ENCODE measurements around the gene SRR.

- TF ChIP-seq, protein P1, sequence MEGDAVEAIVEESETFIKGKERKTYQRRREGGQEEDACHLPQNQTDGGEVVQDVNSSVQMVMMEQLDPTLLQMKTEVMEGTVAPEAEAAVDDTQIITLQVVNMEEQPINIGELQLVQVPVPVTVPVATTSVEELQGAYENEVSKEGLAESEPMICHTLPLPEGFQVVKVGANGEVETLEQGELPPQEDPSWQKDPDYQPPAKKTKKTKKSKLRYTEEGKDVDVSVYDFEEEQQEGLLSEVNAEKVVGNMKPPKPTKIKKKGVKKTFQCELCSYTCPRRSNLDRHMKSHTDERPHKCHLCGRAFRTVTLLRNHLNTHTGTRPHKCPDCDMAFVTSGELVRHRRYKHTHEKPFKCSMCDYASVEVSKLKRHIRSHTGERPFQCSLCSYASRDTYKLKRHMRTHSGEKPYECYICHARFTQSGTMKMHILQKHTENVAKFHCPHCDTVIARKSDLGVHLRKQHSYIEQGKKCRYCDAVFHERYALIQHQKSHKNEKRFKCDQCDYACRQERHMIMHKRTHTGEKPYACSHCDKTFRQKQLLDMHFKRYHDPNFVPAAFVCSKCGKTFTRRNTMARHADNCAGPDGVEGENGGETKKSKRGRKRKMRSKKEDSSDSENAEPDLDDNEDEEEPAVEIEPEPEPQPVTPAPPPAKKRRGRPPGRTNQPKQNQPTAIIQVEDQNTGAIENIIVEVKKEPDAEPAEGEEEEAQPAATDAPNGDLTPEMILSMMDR (IDR thresholded peaks at IDR 0.05), result no peak
- no peak for TF ChIP-seq POLR2A (IDR thresholded peaks at IDR 0.05)
Measured at GRCh38 chr17:2309338-2310154, 5.8 kb downstream of the SRR start.

All from Peyer's patch (tissue), 4 donors.